Activated CD4-positive, alpha-beta T cell treated with anti-CD3 and anti-CD28 coated beads, Interleukin-2, amount 50 U/mL, for 48 hours (primary cell): ENCODE results near the gene GRIN3A.
A peak's percentile ranks its signal among the peaks of the same experiment; 100 is the strongest.
"Not testable (repeated sequence)": the region's sequence is repeated elsewhere in the genome, so short reads cannot be mapped to it uniquely, and the experiment has no call there.

Experiments used
- DNase-seq, 2 experiments: peaks; one replicate each; pipeline ENCODE4 v3.0.0-alpha.2; 2020

Gene GRIN3A

GRCh38 chr9:101738566-101739183, at the start of gene GRIN3A:
Gene GRIN3A (minus strand): TSS chr9:101738647. CDS start chr9:101737979, 668 bp downstream.
- no peak for DNase-seq

GRCh38 chr9:101787891-101788290, 49.4 kb upstream of the GRIN3A start:
- no peak for DNase-seq

- no peak for DNase-seq
Observed at GRCh38 chr9:101778332-101778731, 39.9 kb upstream of the GRIN3A start.

- DNase-seq = no peak
Observed at GRCh38 chr9:101764472-101764871, 26.0 kb upstream of the GRIN3A start.

GRCh38 chr9:101758304-101758930, 20.0 kb upstream of the GRIN3A start:
- DNase-seq = no peak

GRCh38 chr9:101753716-101754115, 15.3 kb upstream of the GRIN3A start:
- DNase-seq = no peak

GRCh38 chr9:101751895-101752294, 13.4 kb upstream of the GRIN3A start:
- no peak for DNase-seq

GRCh38 chr9:101739311-101739710, 864 bp upstream of the GRIN3A start:
- no peak for DNase-seq

GRCh38 chr9:101737705-101738565, 512 bp downstream of the GRIN3A start:
- no peak for DNase-seq

- DNase-seq = no peak
Observed at GRCh38 chr9:101737165-101737704, 1.2 kb downstream of the GRIN3A start.

- DNase-seq = no peak
Observed at GRCh38 chr9:101736717-101737116, 1.7 kb downstream of the GRIN3A start.

- no peak for DNase-seq
Observed at GRCh38 chr9:101731429-101731828, 7.0 kb downstream of the GRIN3A start.

- DNase-seq = peak in 1 of 2 experiments; percentile 23
Observed at GRCh38 chr9:101727612-101728524, 10.6 kb downstream of the GRIN3A start.

GRCh38 chr9:101724271-101724670, 14.2 kb downstream of the GRIN3A start:
- not testable (repeated sequence) for DNase-seq

GRCh38 chr9:101718192-101718591, 20.3 kb downstream of the GRIN3A start:
- DNase-seq = no peak

GRCh38 chr9:101716629-101717028, 21.8 kb downstream of the GRIN3A start:
- no peak for DNase-seq

- peak; percentile 40 to 51 for DNase-seq
Observed at GRCh38 chr9:101711330-101711941, 27.0 kb downstream of the GRIN3A start.

- no peak for DNase-seq
Observed at GRCh38 chr9:101708855-101709254, 29.6 kb downstream of the GRIN3A start.

- no peak for DNase-seq
Observed at GRCh38 chr9:101707721-101708120, 30.7 kb downstream of the GRIN3A start.

- DNase-seq = no peak
Observed at GRCh38 chr9:101706997-101707396, 31.4 kb downstream of the GRIN3A start.

GRCh38 chr9:101706261-101706798, 32.1 kb downstream of the GRIN3A start:
- no peak for DNase-seq
